ENCODE results near the gene DDAH2. TPM values are rescaled to one million over a fixed set of nuclear protein-coding genes. Genes with fewer than 3 reads are reported as not detected.

Gene DDAH2
- total and polyA plus RNA-seq, 7 donors: 86.7 to 340 (median 137) TPM

GRCh38 chr6:31697555-31697954, 31.5 kb downstream of the DDAH2 start:
- Histone ChIP-seq H3K9me3 (no peaks in the 10 kb centered on the region), H3K27ac (no peak overlapping the region), H3K27me3 (no peaks in the 10 kb centered on the region), H3K36me3 (peaks cover 20 to 80% (median 46%) of the 10 kb centered on the region in 4 donors), H3K4me3 (no peak overlapping the region), H3K4me1 (peaks cover 0 to 29% (median 19%) of the 10 kb centered on the region in 4 donors)
- intact Hi-C loops (cut with DNase I): no loop called here
- no peak for DNase-seq
- TF ChIP-seq EP300 (IDR thresholded peaks at IDR 0.05): no peak
- TF ChIP-seq POLR2AphosphoS5 (IDR thresholded peaks at IDR 0.05): no peak
- TF ChIP-seq, protein P1, sequence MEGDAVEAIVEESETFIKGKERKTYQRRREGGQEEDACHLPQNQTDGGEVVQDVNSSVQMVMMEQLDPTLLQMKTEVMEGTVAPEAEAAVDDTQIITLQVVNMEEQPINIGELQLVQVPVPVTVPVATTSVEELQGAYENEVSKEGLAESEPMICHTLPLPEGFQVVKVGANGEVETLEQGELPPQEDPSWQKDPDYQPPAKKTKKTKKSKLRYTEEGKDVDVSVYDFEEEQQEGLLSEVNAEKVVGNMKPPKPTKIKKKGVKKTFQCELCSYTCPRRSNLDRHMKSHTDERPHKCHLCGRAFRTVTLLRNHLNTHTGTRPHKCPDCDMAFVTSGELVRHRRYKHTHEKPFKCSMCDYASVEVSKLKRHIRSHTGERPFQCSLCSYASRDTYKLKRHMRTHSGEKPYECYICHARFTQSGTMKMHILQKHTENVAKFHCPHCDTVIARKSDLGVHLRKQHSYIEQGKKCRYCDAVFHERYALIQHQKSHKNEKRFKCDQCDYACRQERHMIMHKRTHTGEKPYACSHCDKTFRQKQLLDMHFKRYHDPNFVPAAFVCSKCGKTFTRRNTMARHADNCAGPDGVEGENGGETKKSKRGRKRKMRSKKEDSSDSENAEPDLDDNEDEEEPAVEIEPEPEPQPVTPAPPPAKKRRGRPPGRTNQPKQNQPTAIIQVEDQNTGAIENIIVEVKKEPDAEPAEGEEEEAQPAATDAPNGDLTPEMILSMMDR (IDR thresholded peaks at IDR 0.05): no peak
- no peak for TF ChIP-seq POLR2A (IDR thresholded peaks at IDR 0.05)
- WGBS, 2 donors: 61 to 62% methylated on average over 3 of the region's 3 CpGs

DNA sequence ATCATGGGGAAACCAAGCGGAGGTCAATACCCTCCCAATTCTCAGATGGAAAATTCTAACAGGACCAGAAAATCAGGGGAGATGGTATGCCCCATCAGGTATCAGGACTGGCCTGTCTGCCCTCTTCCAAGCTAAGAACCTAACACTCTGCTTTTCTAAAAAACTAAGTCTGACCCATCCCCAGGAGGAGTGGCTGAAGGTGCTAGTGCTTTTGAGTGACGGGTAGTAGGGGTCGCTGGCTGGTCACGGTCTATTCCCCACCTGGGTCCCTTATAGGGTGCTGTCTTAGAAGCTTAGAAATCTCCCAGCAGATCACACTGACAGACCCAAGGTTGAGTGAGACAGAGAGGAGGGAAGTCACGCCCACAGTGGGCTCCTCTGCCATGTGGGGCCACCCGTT, 35.6 kb downstream of the DDAH2 start:
- H3K4me3 ChIP-seq: no peak overlapping the region
- H3K27ac ChIP-seq: no peak overlapping the region
- TF ChIP-seq POLR2A (IDR thresholded peaks at IDR 0.05) (no peak), POLR2AphosphoS5 (IDR thresholded peaks at IDR 0.05) (no peak), EP300 (IDR thresholded peaks at IDR 0.05) (no peak)
- TF ChIP-seq, protein P1 (IDR thresholded peaks at IDR 0.05): no peak
- 93% methylated on average over 6 of the region's 6 CpGs for WGBS, 2 donors
- no peaks in the 10 kb centered on the region for H3K27me3 ChIP-seq
- H3K9me3 ChIP-seq: no peaks in the 10 kb centered on the region
- no peaks in the 10 kb centered on the region for H3K4me1 ChIP-seq
- intact Hi-C loops (cut with DNase I): no loop called here
- no peak for DNase-seq
- H3K36me3 ChIP-seq: peaks cover 48 to 97% (median 74%) of the 10 kb centered on the region in 4 donors

GRCh38 chr6:31692886-31693285, 36.2 kb downstream of the DDAH2 start:
- 91 to 93% methylated on average over 9 of the region's 9 CpGs for WGBS, 2 donors
- Histone ChIP-seq H3K4me1 (no peaks in the 10 kb centered on the region), H3K9me3 (no peaks in the 10 kb centered on the region), H3K36me3 (peaks cover 54 to 99% (median 81%) of the 10 kb centered on the region in 4 donors), H3K4me3 (no peak overlapping the region), H3K27ac (no peak overlapping the region), H3K27me3 (no peaks in the 10 kb centered on the region)
- intact Hi-C loops (cut with DNase I): no loop called here
- DNase-seq: no peak
- TF ChIP-seq POLR2AphosphoS5 (IDR thresholded peaks at IDR 0.05): no peak
- TF ChIP-seq, protein P1 (IDR thresholded peaks at IDR 0.05): no peak
- no peak for TF ChIP-seq POLR2A (IDR thresholded peaks at IDR 0.05)
- TF ChIP-seq EP300 (IDR thresholded peaks at IDR 0.05): no peak

DNA sequence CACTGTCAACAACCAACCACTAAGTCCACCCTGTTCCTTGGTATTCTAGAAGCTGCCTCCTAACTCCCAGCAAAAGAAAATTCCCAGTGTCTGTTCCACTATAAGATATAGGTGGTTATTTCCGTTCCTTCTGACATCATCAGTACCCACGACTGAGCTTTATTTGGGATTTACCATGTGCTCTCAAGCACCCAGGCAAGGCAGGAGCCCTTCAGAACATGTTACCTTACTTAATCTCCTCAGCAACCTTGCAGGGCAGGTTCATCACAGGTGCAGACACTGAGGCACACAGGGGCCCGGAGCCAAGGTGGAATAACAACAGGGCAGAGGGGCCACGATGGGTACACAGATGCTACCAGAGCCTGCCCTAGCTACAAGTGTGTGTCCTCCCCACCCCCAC, 36.7 kb downstream of the DDAH2 start:
- intact Hi-C loops (cut with DNase I): no loop called here
- Histone ChIP-seq H3K36me3 (peaks cover 59 to 99% (median 84%) of the 10 kb centered on the region in 4 donors), H3K27ac (no peak overlapping the region), H3K27me3 (no peaks in the 10 kb centered on the region), H3K9me3 (no peaks in the 10 kb centered on the region), H3K4me3 (no peak overlapping the region), H3K4me1 (no peaks in the 10 kb centered on the region)
- no peak for TF ChIP-seq POLR2A (IDR thresholded peaks at IDR 0.05)
- no peak for TF ChIP-seq POLR2AphosphoS5 (IDR thresholded peaks at IDR 0.05)
- TF ChIP-seq, protein P1 (IDR thresholded peaks at IDR 0.05): no peak
- TF ChIP-seq EP300 (IDR thresholded peaks at IDR 0.05): no peak
- 86 to 88% methylated on average over 4 of the region's 4 CpGs for WGBS, 2 donors
- DNase-seq: no peak

DNA sequence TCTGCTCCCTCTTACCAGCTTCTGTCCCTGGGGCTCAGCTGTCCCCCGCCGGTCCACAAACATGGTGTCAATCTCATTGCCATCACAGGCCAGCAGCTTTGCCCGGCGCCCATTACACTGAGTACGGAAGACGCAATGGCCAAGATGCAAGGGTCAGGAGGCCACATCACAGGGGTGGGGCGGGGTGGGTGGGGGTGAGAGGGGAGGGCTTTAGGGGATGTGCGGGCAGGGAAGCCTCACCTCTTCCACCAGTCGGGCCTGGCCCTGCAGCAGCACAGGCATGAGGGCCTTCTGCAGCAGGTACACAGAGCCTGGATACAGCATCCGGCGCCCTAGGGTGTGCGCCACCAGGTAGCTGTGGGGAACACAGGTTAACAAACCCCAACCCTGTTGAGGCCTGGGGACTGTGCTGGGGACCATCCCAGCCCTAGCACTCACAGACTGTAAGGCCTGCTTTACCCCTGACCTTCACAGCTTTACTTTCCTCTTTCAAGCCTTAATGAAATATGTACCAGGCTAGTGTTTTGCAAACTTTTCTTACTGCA, 37.5 kb downstream of the DDAH2 start:
- no peak overlapping the region for H3K4me3 ChIP-seq
- DNase-seq: no peak
- no peaks in the 10 kb centered on the region for H3K27me3 ChIP-seq
- 96 to 97% methylated on average over 12 of the region's 12 CpGs for WGBS, 2 donors
- H3K4me1 ChIP-seq: no peaks in the 10 kb centered on the region
- intact Hi-C loops (cut with DNase I): no loop called here
- no peaks in the 10 kb centered on the region for H3K9me3 ChIP-seq
- no peak overlapping the region for H3K27ac ChIP-seq
- H3K36me3 ChIP-seq: peaks cover 67 to 99% (median 86%) of the 10 kb centered on the region in 4 donors
- TF ChIP-seq POLR2A (IDR thresholded peaks at IDR 0.05) (no peak), POLR2AphosphoS5 (IDR thresholded peaks at IDR 0.05) (no peak), EP300 (IDR thresholded peaks at IDR 0.05) (no peak)
- TF ChIP-seq, protein P1 (IDR thresholded peaks at IDR 0.05): no peak

Data from sigmoid colon (tissue), 7 donors.